TTC549 (cell line): Measurements from ENCODE around the gene SUMO3.

Experiments
- FAIRE-seq: peaks from 2 replicates; lab custom pipeline; 2012; peaks lifted over from hg19 to GRCh38; lab: Jason Lieb, UNC

Gene SUMO3

DNA sequence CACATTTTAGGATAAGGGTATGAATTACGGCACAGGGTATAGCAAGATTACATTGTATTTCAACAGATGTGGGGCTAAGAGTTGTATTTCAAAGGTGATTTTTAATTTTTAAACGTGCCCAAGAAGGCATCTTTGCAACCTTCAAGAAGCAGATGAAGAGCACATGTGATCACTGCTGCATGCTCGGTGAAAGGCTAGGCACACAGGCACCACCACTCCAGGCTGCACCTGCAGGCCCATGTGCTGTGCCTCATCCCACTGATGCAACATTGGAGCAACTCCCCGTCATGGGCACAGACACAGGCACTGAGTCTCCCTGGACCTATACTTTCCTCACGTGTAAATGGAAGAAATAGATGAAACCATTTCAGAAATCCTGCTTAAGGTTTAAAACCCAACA, 39.8 kb downstream of the SUMO3 start:
- no peak for FAIRE-seq

DNA sequence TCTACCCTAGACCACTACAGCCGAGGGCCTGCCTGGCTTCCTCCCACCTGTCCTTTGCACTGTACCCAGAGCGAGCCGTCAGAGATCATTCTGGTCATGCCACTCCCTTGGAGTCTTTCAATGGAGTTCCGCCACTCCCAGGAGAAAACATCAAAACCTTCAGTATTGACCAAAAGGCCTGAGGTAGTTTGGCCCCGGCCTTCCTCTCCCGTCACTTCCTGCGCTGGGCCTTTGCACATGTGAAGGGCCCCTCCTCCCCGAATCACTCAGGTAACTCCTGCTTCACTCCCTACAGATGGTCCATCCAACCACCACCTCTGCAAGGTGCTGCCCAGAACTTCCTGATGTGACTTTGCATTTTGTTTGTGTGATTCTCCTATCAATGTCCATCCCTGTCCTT, 42.9 kb downstream of the SUMO3 start:
- no peak for FAIRE-seq

DNA sequence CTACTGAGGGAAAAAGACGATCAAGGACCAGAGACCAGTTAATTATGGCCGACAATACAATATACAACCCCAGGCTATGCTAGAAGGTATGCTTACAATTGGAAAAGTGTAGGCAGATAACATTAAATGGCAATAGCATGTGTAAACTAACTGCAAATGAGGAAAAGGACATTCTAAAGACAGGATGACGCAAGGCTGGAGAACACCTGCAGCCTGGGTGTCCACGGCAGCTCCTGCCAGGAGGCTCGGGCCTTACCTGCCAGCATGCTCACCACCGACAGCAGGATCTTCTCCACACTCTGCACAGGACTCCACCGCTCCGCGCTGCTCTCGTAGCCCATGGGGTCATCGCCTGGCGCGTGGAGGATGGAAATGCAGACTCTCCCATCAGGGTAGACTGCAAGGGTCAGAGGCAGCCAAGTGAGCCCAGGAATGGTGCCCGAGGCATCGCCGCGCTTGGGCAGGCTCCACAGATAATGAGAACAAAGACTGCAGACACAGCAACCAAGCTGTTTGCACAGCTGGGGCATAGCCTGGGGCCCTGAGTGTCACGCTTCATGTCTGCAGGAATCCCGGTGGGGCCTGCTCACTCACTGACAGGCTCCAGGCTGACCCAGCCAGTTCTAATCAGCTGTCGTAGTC, 44.5 kb downstream of the SUMO3 start:
- FAIRE-seq, result no peak

DNA sequence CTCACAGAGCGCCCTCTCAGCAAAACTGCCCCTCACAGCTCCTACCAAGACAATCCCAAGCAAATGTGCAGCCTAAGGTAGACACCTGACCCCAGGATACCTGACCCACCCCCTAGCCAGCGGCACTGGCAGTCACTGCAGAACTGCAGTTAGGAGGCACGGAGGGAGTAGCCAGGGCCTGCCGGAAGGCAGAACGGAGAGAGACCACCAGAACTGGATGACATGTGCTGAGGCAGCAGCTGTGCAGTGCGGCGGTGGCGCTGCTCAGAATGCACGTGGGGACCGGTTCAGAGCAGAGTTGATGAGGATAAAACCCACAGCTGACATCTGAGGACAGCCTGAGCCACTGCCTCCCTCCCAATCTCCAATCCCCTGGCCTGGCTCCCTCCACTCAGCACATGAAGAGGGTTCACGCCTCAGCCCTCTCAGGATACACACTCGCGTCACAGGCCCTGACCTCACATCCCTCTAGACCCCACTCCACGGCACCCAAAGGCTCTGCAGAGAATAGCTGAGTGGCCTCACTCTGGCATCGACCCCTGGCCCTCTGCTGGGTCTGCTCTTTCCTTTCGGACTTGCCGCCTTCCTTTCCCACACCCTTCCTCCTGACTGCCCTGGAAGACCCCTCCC, 45.9 kb downstream of the SUMO3 start:
- no peak for FAIRE-seq

DNA sequence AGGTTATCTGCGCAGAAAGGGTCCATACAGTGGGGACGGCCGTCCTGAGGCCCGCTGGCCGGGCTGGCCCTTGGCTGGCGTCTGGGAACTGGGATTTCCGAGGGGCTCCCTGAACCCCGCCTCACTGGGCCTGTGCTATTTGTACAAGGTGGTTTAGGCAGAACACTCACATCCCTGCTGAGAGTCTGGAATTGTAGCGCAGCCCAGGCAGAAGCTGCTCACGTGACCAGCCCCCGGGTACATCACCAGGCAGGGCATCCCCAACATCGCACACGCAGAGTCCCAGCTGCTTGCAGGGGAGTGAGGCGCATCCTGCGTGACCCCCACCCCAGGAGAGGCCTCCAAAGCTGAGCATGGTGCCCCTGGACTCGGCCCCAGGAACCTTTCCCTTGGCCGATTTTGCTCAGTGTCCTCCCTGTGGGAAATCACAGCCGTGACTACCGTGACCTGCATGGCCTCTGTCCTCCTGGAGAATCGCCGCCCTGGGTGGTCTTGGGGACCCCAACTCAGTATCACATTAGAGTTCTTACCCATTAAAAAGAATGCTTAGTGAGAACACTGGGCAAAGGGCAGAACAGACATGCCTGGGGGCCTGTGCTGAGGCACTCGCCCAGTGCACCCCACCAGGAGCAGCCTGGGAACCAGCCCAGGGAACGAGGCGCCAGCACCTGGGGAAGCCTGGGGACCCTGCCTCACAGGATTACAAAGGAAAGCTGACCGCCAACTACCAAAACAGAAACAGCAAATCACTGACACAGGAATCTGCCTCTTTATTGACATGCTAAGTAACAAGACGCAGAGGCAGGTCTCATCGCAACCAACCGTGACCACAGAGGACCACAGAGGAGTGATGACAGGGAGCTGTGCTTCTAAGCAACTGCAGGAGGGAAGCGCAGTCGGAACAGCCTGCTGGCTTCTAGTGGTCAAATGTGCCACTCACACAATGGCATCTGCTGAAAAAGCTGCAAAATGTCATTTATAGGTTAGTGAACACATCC, 49.7 kb downstream of the SUMO3 start:
- no peak for FAIRE-seq

DNA sequence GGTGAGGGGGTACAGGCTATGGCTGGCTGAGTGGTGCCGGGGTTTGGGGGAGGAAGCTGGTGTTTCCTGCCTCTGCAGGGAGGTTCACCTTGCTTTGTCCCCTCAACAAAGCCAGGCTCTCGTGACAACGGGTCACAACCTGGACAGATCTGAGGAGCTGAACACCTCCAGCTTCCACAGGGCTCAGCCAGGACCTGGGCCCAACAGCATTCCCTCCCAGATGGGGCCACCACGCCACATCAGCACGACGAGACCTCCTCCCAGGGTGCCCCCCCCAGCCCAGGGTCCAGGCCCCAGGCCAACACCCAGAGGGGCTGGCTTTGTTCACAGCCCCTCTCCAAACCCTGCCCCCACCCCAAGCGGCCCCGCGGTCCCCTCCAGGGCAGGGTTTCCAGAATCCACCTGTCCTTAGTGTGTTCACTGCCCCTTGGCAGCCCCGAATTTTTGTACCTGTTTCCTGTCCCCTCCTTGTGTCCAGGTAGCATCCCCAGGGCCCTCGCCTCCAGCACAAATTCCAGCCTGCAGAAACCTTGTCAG, 51.0 kb downstream of the SUMO3 start:
- no peak for FAIRE-seq

DNA sequence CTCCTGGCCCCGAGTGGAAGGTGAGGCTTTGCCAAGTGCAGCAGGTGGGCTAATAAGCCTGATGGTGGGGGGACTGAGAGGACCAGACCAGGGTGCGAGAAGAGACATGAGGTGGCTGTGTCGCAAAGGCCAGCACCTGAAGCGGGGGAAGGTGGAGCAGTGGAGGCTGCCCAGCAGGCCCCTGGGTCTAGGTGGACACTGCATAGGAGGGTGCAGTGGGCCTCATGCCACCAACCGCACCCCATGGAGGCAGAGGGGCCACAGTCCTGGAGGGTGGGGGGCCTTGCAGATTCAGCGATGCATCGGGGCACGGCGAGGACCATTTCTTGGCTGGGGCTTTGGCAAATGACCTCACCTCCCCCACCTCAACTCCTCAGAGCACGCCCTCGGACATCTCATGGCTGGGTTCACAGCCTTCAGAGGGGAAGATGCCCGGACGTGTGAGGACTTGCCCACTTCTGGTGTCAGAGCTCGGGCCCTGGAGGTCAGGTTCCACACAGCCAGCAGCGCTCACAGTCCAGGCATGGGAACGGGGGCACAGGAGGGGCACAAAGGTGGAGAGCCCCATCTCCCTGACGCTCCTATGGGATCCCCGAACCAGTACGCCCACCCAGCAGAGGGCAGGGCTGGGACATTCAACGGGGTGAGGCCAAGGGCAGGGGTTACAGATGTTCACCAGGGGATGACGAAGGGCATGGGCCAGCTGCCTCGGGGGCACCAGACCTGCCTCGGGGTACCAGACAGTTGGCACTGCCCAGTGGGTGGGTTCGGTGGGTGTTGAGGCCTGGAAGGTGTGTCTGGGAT, 51.6 kb downstream of the SUMO3 start:
- no peak for FAIRE-seq

DNA sequence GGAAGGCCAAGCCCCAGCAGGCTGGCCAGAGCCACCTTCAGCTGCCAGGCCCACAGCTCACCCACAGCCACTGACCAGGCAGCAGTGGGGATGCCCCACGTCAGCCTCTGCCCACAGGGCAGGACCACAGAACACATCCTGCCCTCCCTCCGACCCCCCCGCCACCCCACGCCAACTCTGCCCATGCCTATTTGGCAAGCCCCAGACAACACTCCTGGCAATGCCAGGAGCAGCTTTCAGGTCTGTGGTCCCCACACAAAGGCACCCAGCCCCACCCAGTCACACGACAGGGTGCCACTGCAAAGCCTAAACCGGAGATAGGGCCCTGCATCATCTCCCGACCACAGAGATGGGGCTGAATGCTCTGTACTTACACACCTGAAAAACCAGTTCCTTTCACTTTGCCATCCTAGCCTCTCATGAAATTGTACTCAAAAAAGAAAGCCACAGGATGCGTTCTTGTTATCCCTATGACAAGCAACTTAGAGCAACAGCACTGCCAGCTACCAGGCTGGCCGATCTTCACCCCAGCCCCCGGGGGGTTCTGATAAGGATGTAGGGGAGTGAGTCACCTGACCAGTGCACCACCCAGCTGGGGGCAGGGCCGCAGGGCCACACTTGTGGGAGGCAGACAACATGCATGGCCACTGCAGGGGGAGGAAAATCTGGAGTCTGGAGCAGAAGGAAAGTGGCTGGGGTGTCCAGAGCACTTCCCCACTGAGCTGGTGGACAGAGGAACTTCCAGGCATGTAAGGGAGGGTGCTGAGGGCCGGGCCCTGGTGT, 52.4 kb downstream of the SUMO3 start:
- no peak for FAIRE-seq

DNA sequence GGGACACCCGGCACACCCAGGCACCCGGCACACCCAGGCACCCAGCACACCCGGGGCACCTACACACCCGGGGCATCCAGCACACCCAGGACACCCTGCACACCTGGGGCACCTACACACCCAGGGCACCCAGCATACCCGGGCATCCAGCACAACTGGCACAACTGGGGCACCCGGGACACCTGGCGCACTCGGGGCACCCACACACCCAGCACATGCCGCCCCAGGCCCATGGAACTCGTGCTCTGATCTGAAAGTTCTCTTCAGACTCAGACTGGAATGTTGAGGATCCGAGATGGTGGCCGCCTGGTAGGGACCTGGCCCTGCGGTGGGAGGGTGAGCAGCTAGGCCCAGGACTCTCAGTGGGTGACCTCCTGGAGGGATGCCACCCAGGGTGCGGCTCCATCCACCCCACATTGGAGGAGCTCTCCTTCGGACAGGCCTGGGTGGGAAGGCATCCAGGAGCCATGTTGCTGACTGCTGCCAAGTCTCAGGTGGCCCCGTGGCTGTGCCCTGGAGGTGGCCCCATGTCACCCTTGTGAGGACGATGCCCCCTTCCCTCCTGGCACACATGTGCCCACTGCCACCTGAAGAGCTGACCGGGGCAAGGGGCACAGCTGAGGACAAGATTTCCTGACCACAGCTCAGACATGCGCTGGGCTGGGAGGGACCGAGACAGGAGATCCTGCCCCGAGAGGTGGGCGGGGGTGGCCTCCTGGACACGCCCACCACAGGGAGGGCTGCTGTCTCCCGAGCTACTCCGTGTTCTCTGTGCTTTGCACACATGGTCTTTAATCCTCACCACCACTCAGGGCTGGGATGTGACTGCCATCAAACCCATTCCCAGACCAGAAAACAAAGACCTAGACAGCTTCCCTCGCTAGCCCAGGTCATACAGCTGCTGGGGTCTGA, 53.3 kb downstream of the SUMO3 start:
- FAIRE-seq, result no peak

DNA sequence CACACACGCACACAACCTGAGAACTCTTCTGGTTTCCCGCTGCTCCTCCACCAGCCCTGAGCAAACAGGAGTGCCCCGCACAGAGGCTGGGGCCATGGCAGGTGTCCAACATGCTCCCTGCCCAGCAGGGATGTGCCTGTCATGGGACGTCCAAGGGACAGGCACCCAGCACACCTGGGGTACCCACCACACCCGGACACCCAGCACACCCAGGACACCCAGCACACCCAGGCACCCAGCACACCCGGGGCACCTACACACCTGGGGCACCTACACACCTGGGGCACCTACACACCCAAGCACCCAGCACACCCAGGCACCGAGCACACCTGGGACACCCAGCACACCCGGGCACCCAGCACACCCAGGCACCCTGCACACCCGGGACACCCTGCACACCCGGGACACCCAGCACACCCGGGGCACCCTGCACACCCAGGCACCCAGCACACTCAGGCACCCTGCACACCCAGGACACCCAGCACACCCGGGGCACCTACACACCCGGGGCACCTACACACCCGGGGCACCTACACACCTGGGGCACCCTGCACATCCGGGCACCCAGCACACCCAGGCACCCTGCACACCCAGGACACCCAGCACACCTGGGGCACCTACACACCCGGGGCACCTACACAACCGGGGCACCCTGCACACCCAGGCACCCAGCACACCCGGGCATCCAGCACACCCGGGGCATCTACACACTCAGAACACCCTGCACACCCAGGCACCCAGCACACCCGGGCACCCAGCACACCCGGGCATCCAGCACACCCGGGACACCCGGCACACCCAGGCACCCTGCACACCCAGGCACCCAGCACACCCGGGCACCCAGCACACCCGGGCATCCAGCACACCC, 54.2 kb downstream of the SUMO3 start:
- no peak for FAIRE-seq

DNA sequence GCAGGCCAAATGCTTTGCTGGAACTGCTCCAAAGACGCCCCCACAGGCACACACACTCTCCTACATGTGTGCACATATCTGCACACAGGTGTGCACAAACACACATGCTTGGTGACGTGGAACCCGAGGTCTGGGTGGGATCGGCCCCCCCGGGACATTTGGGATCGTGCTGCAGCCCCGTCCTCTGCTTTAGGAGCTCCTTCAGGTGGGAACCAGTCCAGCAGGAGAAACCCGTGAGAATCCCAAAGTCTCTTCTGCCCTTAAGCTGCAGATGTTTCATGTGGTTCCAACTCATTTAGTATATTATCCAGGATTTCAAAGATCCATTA, 54.8 kb downstream of the SUMO3 start:
- FAIRE-seq, result no peak

DNA sequence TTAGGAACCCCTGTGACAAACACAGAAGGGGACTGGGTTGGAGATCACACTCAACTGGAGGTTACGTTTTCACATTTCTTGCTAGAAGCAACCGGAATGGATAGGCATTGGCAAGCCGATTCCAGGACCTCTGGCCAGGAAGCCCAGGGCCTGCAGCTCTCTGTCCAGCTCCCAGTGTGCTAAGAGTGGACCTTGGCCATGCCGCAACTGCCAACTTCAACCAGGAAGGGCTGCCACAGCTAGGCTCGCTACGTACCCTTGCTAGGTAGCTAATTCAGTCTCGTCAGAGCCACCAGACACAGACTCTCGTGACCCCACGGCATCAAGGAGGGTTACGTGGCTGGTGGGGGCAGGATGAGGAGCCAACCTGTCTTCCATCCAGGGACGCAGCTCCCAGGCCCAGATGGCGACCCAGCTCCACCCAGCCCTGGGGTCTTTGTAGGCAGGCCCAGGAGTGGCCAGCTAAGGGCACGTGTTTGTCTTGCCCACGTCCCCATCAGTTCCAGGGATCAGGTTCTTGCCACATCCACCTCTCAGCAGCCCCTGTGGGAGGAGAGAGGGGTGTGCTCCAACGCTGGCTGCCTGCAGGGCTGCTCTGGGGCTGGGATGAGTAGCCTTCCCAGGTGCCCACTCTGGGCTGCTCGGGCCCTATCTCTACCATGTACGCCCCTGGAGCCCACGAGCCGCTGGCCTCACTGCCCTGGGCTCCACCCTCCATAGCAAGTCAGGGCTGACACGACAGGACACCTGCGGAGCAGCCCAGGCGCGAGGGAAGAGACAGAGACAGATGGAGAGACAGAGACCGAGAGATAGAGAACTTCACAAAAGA, 55.4 kb downstream of the SUMO3 start:
- FAIRE-seq, result no peak

DNA sequence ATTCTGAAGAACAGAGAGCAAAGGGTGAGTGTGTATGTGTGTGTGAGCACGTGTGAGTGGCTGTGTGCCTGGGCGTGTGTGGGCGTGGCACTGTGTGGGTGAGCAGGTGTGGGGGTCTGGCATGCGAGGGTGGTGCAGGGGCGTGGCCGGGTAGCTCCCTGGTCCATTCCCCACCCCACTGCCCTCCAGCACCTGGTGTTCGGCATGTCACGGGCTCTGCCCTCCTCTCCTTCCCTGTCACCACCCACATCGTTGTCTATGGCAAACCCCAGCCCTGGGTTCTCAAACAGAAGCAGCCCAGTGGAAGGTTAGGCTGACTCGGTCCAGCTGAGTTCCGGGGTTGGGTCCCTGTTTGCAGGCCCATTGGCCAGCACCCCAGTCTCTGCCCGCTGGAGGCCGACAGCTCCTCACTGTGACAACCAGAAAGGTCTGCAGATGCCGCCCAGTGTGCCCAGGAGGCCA, 56.1 kb downstream of the SUMO3 start:
- FAIRE-seq, result no peak

DNA sequence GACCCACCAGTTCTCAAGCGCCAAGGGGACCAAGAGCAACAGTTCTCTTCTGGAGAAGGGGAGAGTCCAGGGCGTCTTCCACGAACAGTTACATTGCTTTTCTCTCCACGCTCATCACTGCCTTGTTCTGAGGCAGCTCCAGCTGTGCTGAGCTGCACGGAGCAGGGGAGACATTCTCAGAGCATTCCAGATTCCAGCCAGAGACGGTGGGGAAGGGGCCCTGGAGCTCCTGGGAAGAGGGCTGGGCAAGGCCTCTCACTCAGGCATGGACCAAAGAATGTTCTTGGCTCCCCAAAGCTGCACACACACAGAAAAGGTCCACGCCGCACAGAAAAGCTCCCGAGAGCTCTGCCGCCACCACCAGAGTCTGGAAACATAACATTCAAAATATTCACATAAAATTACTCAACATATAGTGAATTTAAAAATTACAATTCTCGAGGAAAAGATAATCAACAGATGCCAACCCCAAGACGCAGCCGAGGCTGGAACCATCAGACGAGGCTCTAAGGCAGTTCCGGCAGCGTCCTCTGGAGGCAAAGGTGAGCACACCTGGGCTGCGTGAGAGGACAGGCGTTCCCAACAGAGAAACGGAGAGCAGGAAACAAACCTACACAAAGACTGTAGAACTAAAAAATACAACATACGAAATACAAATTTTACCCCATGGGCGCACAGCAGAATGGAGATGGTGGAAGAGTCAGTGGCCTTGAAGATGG, 56.7 kb downstream of the SUMO3 start:
- no peak for FAIRE-seq

DNA sequence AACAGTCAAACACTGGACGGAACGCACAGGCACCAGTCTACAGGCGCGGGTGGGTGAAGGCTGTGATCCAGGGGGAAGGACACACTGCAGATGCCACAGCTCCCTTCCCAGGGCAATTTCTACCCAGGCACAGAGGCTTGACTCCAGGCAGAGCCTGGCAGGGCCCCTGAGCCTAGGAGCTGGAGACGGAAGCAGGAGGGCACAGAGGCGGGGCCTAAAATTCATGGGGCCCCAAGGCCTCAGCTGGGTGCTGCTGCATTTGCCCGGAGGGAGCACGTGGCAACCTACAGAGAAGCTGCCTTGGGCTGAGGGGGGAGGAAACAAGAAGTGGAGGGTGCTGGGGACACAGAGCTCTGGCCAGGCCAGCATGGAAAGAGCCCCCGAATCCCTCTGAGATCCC, 57.5 kb downstream of the SUMO3 start:
- FAIRE-seq, result no peak

DNA sequence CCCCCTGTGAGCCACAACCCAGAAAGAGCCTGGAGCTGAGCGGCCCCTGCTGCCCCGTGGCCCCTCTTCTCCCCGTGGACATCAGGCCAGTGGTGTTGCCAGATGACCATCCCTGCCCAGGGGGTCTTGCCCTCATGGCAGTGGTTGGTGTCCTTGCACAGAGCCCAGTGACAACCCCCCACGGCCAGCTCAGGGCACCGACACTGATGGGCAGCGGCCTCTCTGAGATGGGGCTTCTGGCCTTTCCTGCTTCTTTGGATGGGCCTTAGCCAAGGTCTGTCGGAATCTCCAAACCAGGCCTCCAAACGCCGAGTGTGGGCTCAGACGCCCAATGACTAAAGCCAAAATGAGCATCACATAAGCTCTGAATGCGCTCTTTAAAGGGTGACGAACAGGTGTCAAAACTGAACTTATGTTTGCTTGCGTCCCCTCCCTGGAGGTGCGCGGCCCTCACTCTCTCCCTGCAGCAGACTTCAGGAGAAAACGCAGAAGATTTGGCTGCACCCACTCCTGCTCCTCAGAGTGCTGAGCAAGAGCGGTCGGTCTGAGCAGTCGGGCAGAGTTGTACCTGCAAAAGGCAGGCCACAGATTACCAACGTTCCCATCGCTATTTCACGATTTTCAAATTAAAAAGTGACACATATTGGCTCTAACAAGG, 58.1 kb downstream of the SUMO3 start:
- FAIRE-seq, result no peak
